Amniotic stem cell (primary cell): ENCODE results near the gene ARAP3.
"Not testable (repeated sequence)": the region's sequence is repeated elsewhere in the genome, so short reads cannot be mapped to it uniquely, and the experiment has no call there.

Experiments used
- DNase-seq: peaks from one replicate; lab custom pipeline; 2025; lab: John Stamatoyannopoulos, UW

Gene ARAP3, protein sequence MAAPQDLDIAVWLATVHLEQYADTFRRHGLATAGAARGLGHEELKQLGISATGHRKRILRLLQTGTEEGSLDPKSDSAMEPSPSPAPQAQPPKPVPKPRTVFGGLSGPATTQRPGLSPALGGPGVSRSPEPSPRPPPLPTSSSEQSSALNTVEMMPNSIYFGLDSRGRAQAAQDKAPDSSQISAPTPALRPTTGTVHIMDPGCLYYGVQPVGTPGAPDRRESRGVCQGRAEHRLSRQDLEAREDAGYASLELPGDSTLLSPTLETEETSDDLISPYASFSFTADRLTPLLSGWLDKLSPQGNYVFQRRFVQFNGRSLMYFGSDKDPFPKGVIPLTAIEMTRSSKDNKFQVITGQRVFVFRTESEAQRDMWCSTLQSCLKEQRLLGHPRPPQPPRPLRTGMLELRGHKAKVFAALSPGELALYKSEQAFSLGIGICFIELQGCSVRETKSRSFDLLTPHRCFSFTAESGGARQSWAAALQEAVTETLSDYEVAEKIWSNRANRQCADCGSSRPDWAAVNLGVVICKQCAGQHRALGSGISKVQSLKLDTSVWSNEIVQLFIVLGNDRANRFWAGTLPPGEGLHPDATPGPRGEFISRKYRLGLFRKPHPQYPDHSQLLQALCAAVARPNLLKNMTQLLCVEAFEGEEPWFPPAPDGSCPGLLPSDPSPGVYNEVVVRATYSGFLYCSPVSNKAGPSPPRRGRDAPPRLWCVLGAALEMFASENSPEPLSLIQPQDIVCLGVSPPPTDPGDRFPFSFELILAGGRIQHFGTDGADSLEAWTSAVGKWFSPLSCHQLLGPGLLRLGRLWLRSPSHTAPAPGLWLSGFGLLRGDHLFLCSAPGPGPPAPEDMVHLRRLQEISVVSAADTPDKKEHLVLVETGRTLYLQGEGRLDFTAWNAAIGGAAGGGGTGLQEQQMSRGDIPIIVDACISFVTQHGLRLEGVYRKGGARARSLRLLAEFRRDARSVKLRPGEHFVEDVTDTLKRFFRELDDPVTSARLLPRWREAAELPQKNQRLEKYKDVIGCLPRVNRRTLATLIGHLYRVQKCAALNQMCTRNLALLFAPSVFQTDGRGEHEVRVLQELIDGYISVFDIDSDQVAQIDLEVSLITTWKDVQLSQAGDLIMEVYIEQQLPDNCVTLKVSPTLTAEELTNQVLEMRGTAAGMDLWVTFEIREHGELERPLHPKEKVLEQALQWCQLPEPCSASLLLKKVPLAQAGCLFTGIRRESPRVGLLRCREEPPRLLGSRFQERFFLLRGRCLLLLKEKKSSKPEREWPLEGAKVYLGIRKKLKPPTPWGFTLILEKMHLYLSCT (N-terminal part only)

DNA sequence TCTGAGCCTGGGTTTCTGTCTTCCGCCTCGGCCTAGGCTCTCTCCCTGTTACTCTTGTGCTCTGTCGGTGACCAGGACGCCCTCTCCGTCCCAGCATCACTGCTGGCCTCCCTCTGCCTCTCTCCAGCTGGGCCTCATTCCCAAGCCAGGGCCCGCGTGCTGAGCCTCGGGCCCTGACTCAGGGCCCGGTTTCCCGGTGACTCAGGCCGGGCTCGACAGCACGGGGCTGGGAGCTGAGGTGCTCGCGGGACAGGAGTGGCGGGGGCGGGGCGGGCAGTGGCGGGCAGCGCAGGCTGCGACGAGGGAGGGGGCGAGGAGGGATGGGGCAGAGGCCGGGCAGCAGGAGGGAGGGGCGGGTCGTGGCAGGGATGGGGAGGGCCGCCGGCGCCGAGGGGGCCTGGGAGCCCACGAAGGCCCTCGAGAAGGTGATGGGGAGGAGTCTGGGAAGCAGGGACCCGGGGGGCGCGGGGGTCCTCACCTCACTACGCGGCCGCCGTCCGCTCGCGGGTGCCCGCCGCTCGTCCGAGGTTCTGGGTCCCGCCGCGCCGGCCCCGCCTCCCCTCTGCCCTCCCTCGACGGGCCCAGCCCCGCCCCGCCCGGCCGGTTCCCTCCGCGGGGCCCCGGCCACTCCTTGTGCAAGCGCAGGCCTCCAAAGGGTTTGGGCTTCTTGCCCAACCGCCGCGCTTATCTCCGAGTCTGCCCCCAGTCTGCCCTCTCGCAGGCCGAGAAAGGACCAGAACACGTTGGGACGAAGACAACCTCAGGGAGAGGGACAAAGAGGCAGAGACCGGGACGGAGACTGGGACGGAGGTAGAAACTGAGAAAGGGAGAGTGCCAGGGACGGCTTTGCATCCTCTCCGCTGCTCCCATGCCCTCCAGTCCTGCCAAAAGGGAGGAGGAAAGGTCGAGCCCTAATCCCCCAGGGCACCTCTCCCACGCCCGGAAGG, at the start of gene ARAP3:
ARAP3 (minus strand) TSS at position 536 of the 947 bp plus-strand sequence. CDS start 1,744 bp downstream, outside the sequence.
- DNase-seq: peak; percentile 57

DNA sequence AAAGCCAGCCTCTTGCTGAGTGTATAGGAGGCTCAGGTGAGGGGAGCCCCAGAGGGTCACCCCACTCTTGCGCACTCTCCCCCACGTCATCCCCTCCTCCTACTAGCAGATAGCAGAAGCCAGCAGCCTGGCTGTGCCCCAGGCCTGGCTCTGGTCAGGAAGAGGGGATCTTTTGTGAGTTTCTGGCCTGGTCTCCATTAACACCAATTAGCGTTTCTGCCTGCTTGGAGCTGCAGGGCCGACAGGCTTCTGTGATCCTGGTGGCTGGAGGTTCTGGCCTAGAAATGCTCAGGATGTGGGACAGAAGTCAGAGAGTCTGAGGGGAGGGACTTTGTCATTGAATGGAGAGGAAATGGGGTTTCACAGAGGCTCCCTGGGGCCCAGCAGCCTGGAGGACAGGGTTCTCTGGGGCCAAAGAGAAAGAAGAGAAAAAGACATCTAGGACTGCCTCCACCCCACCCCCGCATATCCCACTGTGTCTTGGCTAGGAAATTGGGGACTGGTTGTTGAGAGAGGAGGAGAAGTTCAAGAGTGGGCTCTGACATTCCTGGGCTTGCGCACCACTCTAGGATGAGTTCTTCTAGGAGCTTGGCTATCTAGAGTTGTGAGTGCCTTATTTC, 47.5 kb upstream of the ARAP3 start:
- no peak for DNase-seq

DNA sequence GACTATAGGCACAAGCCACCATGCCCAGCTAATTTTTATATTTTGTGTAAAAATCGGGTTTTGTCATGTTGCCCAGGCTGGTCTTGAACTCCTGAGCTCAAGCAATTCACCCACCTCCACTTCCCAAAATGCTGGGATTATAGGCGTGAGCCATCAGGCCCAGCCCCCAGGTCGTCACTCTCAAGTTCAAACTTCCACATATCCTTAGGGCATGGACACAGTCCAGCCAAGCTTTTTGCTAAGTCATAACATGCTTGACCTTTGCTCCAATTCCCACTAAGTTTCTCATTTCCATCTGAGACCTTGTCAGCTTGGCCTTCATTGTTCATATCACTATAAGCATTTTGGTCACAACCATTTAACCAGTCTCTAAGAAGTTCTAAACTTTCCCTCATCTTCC, 43.9 kb upstream of the ARAP3 start:
- DNase-seq: no peak

DNA sequence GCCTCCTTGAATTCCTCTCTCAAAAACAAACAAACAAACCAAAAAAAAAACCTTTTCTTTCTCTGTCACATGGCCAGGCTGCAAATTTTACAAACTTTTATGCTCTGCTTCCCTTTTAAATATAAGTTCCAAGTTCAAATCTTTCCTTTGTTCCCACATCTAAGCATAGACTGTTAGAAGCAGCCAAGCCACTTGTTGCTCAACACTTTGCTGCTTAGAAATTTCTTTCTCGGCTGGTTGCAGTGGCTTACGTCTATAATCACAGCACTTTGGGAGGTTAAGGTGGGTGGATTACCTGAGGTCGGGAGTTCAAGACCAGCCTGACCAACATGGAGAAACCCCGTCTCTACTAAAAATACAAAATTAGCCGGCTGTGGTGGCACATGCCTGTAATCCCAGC, 43.1 kb upstream of the ARAP3 start:
- DNase-seq: not testable (repeated sequence)

DNA sequence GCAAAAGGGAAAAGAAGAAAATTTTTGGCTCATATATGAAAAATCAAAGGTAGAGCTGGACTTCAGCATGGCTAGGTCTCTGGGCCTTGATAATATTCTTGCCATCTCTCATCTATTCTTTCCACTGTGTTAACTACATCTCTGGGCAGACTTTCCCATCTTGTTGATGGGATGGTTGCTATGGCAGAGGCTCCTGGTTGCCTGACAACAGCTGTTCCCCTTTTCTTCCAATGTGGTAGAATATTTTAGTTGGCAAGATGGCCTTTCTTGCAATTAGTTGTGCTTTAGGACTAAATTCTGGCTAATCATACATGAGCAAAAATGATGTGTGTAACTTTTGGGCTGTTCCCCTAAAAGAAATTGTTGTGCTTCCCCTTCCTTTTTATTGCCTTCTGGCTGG, 40.2 kb upstream of the ARAP3 start:
- no peak for DNase-seq

DNA sequence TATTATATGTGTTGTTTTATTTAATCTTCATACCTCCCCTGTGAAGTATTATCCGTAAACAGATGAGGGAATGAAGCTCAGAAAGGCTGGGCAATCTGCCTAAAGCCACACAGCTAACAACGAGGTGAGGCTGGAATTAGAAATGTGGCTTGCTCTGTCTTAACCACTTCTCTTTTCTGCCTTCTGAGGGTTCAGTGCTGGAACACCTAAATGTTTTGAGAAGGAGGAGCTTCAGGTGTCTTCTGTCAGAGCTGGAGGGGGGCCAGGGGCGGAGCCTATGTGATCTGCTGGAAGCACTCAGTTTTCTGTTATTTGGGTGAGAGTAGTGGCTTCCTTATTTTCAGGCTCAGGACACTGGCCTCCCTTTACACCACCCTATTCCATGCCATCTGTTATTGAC, 35.0 kb upstream of the ARAP3 start:
- no peak for DNase-seq

DNA sequence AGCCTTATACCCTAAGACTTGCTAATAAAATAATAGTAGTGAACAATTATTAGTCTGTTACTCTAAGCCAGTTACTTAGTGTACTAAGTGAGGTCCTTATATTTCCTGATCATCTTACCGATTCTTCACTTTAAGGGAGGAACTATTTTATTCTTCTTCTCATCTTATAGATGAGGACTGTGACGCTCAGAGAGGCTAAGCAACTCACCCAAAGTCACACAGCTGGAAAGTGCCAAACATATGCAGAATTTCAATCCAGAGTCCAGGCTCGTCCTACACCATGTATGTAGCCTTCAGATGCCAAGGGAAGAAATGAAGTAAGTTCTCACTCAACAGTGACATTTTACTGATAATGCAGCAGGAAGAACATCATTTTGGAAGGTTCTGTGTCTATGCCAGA, 34.4 kb upstream of the ARAP3 start:
- DNase-seq: no peak

DNA sequence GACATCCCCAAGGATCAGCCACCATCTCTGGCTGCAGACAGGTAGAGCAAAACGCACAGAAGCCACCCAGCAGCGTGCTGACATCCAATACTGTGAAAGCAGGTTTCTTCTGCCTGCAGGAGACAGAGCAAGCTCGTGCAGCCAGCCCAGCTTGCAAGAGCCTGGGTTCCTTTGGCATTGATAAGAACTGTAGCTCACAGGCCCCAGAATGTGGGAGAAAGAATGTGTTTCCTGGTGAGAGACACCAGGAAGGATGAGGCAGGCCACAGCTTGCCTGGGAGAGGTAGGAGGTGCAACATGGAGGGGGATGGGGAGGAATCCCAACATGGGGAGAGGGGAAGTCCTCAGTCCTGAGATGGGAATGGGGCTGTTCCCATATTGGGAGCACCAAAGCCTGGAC, 34.0 kb upstream of the ARAP3 start:
- DNase-seq: no peak

DNA sequence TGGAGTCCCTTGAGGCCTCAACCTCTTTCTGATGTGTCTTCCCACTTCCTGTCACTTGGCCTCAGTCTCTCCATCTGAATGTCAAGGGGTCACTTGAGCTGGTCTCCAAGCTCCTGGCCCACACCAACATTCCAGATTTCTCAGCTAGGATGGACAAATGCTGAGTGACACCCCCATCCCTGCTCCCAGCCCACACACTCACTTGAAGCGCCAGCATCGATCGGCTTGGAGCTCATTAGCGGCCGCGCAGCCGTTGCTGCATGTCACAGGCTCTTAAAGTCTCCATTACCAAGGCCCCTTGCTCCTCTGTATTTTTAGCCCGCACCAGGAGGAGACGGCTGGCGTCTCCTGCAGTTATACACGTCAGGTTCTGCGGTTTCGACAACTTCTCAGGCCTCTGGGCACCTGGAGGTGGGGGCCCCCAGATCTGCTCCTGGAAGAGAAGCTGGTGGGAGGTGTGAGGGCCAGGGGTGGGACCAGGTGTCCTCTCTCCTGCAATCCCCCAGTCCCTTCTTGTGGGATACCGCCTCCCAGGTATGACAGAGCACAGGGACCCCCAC, 33.4 kb upstream of the ARAP3 start:
- DNase-seq: no peak

DNA sequence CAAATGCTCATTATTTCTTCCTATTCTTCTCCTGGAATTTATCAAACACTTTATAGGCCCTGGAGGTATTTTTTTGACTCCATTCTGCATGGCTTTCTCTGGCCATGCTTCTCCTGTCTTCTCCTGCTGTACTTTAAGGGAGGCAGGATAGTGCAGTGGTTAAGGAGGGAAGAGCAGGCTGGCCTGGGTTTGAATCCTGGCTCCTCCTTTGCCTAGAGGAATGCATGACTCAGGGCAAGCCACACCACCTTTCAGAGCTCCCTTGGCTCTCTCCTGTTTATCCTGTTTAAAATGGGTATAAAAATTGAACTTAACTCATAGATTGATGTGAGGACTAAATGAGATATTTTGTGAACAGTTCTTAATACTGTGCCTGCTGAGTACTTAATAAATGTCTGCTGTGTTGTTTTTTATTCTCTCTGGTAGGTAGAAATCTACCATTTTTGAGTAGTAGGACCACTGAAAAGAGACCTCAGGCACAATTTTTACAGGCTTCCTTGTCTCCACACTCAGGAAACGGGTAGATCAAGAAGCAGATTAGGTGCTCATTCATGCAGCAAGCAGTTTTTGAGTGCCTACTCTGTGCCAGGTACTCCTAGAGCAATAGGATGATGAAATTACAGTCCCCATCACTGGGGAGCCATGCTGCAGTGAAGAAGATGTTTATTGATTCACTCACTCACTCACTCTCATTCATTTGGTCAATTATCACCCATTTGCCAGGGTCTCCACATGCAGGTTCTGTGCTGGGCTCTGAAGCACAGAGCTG, 32.7 kb upstream of the ARAP3 start:
- no peak for DNase-seq

DNA sequence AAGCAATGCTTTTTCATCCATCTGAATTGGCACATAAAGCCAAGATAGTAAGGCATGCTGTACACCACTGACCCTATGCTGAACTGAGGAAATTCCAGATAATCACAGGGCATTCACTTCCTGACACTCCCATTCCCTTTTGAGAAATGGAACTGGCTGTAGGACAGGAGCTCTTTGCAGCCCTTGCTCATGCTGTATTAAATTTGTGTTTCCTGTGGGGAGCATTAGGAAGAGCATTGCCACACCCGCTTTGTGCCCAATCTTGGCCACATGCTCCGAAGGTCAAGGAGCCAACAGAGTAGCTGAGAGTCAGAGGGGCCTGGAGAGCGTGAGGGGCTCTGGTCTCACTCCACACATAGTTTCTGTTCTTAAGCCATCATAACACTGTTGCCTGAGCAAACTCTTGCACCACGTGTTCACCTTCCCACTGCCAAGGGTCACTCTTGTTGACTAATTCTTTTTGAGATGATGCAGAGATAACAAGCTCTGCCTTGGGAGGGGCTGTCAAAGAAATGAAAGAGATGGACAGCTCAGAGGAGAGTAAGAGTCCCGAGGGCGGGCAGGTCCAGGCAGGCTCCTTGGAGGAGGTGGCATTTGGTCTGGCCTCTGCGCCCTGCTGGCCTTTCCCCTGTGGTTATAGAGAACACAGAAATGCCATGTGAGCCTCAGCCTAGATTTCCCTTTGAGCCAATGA, 31.7 kb upstream of the ARAP3 start:
- DNase-seq: no peak

DNA sequence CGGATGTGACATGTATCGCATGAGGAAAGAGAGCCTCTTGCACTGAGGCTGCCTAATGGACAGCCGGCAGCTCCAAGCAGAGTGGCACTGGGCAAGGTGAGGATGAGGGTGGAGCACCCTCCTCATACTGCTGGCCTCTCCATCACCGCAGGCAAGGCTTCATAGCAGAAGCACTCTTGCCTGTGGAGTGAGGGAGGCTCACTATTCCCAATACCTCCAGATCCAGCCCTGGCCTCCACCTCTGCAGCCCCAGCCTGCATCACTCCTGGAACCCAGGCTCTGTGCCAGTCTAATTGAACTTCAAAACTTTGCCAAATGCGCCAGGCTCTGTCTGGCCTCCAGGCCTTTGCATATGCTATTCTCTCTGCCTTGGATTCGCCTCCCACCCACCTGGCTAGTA, 29.7 kb upstream of the ARAP3 start:
- no peak for DNase-seq

DNA sequence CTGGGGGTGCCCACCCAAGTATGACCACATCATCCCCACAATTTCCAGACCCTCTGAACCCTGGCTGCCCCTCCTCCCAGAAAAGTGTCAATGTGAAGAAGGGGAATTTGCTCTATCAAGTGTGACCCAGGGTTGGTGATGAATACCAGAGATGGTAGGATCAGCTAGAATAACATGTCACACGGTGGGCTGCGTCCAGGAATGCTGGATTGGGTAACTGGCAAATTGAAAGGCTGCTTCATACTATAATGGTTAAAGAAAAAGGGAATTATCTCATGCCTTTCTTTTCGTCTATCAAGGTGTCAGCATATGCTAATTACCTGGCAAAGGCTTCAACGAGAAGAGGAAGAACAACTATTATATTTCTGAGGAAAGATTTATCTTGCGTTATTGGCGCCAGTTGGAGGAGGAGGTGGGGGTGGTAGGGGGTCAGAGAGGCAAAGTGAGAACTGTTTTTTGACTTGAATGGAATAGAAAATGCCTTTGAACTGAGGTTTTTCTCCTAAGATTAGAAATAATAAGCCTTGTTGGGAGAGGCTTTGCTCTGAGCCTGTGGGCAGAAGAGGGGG, 27.8 kb upstream of the ARAP3 start:
- no peak for DNase-seq

DNA sequence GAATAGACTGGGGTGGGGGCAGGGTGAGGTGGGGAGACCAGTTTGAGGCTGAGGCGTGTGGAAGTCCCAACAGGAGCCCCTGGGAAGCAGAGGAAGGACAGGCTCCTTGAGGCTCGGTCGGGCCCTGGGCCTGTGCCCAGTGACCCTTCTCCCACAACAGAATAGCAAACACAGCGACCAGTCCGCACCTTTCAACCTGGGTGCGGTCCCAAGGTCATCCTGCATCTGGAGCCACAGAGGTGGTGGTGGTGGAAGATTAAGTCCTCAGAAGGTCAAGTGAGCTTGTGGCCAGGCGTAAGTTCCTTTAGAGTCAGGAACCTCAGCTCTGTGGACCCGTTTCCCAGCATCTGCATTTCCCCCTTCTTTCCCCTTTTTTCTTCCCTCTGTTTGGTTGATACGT, 26.0 kb upstream of the ARAP3 start:
- DNase-seq: no peak

DNA sequence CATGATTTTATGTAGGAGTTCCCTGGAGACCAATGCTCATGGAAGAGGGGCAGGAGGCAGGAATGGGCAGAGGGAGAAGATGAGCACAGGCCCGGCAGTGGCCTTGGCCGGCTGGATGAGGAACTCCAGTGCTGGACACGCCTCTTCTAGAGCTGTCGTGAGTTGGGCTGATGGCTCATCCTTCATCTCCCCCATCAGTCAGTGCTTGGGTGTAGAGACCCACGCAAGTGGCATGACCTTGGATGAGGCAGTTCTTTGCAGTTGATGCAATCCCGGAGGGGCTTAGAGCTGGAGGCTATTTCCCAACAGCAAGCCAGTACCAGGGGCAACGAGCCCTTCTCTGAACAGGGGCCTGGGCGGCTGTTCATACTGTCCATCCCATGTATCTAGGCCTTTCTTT, 25.5 kb upstream of the ARAP3 start:
- no peak for DNase-seq

DNA sequence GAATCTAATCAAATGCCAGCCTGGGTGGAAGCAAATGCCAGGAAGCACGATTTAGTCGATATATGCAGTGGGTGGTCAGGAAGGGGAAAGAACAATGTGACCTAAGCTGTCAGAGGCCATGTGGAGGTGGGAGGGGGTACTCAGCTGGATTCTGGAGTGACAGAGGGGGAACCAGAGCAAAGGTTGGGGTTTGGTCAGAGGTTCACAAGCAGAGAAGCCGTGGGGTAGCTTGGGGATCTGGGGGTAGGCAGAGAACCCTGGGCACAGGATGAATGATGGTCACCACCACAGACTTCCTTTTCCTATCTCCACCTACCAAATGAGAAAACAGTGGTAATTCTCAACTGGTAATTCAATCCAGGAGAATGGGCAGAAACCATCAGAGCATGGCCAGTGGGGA, 24.1 kb upstream of the ARAP3 start:
- no peak for DNase-seq

DNA sequence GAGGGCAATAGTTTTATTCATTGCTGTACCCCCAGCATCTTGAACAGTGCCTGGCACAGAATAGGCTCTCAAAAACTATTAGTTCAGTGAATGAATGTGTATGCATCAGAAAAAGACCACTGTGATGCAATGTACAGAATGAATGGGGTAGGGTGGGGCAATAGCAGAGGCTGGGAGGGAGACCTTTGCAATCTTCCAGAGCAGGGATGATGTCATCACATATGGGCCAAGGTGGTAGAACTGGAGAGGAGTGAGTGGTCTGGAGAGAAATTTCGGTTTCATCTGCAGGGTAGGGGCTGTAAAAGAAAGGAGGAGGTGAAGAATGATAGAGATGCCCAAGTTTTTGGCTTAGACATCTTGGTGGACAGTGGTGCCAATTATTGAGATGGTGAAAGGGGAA, 23.4 kb upstream of the ARAP3 start:
- no peak for DNase-seq

DNA sequence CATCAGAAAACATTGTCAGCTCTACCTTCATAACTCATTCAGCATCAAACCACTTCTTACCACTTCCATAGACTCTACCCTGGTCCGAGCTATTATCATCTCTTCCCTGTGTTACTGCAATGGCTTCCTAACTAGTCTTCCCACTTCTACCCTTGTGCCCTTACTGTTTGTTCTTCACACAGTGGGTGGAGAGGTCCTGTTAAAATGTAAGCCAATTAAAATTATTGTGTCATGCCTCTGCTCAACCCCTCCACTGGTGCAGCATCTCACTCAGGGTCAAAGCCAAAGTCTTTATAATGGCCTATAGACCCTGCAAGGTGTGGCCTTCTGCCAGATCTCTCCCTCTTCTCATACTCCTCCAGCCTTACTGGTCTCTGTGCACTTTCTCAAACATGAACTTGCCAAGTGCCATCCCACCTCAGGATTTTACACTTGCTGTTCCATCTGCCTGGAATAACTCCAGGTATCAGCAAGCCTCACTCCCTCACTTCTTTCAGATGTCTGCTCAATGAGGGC, 22.8 kb upstream of the ARAP3 start:
- no peak for DNase-seq
